ENCODE measurements around the gene EFCAB6.

DNA sequence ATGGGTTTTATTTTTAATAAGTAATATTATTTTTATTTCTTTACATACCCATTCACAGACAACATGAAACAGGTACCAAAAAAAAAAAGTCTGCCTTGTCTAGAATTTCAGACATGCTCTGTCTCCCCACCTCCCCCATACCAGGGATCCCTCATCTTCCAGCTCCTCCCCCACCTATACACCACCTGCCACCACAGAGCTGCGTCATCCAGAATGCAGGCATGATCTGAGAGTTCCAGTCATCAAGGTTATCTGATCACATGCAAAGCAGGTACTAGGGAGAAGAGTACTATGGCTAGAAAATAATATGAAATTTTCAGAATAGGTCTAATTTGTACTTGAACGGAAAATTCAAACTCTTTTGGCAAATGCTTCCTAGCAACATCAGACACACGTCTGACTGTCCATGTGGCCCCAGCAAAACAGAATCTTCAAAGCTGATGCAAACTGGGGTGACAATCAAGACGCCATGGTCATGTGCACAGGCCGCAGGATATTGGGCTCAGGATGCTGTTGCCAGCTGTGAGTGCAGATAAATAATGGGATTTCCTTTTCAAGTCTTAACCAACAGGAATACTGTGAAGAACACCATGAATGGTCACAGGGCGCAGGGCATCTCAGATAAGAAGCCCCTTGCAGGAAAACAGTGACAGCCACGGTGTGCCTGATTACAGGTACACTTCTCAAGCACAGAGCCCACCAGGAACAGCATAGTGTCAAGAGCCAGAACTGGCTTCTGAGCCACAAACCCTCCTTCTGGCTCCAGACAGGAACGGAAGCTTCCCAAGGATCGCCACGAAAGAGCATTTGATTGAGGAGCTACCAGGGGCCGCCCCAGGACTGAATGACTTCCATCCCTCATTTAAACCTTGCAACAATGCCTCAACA, 169.5 kb downstream of the EFCAB6 start:
- TF ChIP-seq POLR2A (IDR thresholded peaks at IDR 0.05; ENCODE audit: insufficient read depth in 1 of 2, low read depth in 2 of 2, low read length in 2 of 2) (no peak), PCBP2 (optimal IDR thresholded peaks at IDR 0.05; ENCODE audit: low read depth, low read length, poor library complexity, severe bottlenecking) (no peak), KLF12 (CRISPR knock-in tag; IDR thresholded peaks at IDR 0.05; ENCODE audit: borderline replicate concordance) (no peak), KAT7 (CRISPR knock-in tag; IDR thresholded peaks at IDR 0.05; ENCODE audit: borderline replicate concordance) (no peak), CTCF (CRISPR knock-in tag; IDR thresholded peaks at IDR 0.05) (no peak), MXD1 (CRISPR knock-in tag; IDR thresholded peaks at IDR 0.05) (no peak), JARID2 (CRISPR knock-in tag; IDR thresholded peaks at IDR 0.05; ENCODE audit: insufficient replicate concordance) (no peak), FOSL2 (CRISPR knock-in tag; IDR thresholded peaks at IDR 0.05) (no peak), JUNB (CRISPR knock-in tag; IDR thresholded peaks at IDR 0.05; ENCODE audit: borderline replicate concordance) (no peak), TRIM24 (CRISPR knock-in tag; IDR thresholded peaks at IDR 0.05) (no peak), HES4 (CRISPR knock-in tag; IDR thresholded peaks at IDR 0.05; ENCODE audit: borderline replicate concordance) (no peak), ZNF446 (CRISPR knock-in tag; IDR thresholded peaks at IDR 0.05) (no peak), SP2 (CRISPR knock-in tag; IDR thresholded peaks at IDR 0.05) (no peak)
- TF ChIP-seq, protein P1, sequence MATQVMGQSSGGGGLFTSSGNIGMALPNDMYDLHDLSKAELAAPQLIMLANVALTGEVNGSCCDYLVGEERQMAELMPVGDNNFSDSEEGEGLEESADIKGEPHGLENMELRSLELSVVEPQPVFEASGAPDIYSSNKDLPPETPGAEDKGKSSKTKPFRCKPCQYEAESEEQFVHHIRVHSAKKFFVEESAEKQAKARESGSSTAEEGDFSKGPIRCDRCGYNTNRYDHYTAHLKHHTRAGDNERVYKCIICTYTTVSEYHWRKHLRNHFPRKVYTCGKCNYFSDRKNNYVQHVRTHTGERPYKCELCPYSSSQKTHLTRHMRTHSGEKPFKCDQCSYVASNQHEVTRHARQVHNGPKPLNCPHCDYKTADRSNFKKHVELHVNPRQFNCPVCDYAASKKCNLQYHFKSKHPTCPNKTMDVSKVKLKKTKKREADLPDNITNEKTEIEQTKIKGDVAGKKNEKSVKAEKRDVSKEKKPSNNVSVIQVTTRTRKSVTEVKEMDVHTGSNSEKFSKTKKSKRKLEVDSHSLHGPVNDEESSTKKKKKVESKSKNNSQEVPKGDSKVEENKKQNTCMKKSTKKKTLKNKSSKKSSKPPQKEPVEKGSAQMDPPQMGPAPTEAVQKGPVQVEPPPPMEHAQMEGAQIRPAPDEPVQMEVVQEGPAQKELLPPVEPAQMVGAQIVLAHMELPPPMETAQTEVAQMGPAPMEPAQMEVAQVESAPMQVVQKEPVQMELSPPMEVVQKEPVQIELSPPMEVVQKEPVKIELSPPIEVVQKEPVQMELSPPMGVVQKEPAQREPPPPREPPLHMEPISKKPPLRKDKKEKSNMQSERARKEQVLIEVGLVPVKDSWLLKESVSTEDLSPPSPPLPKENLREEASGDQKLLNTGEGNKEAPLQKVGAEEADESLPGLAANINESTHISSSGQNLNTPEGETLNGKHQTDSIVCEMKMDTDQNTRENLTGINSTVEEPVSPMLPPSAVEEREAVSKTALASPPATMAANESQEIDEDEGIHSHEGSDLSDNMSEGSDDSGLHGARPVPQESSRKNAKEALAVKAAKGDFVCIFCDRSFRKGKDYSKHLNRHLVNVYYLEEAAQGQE (IDR thresholded peaks at IDR 0.05; ENCODE audit: borderline replicate concordance in 1 of 2, low read depth in 1 of 2, low read length in 2 of 2): no peak

Data from HepG2 (cell line).